Measurements from ENCODE around the gene ACVR1. TPM values are rescaled to one million over a fixed set of nuclear protein-coding genes. Genes with fewer than 3 reads are reported as not detected.

Gene ACVR1
- total RNA-seq, 1 experiment from 2014 or later, result 11.1 TPM

GRCh38 chr2:157894694-157895435, 18.7 kb upstream of the ACVR1 start:
- no peaks in the 10 kb centered on the region for H3K36me3 ChIP-seq (ENCODE audit: control insufficient read depth, insufficient read depth, low read length)
- intact Hi-C loops (cut with micrococcal nuclease; ENCODE audit: unreplicated experiment), result no loop called here
- no peaks in the 10 kb centered on the region for H3K4me1 Mint-ChIP-seq (ENCODE audit: low read depth, unreplicated experiment)
- no peaks in the 10 kb centered on the region for H3K36me3 Mint-ChIP-seq (ENCODE audit: insufficient read depth, unreplicated experiment)
- H3K9me3 ChIP-seq, result no peaks in the 10 kb centered on the region
- no TSS peak for BruUV-seq (replicated peaks)
- no peak overlapping the region for H3K4me3 ChIP-seq (ENCODE audit: low read depth, low read length)
- H3K27ac Mint-ChIP-seq (ENCODE audit: unreplicated experiment), result no peak overlapping the region
- POLR2A ChIA-PET, result no interaction called here
- H3K4me1 ChIP-seq, result no peaks in the 10 kb centered on the region
- no peak for DNase-seq
- no peaks in the 10 kb centered on the region for H3K27me3 ChIP-seq (replicated peaks; ENCODE audit: control insufficient read depth, insufficient read depth, low read length)
- no peak for TF ChIP-seq CTCF (IDR thresholded peaks at IDR 0.05; ENCODE audit: insufficient read depth in 1 of 2, low read depth in 1 of 2, low read length in 1 of 2, severe bottlenecking in 1 of 2, unreplicated experiment in 1 of 2)
- CTCF ChIA-PET, result no interaction called here
- H3K4me3 Mint-ChIP-seq (ENCODE audit: unreplicated experiment), result no peak overlapping the region
- no peaks in the 10 kb centered on the region for H3K9me3 Mint-ChIP-seq (ENCODE audit: unreplicated experiment)
- H3K27me3 Mint-ChIP-seq (ENCODE audit: insufficient read depth, unreplicated experiment), result peaks cover 10% of the 10 kb centered on the region

GRCh38 chr2:157893611-157894010, 17.5 kb upstream of the ACVR1 start:
- DNase-seq, result no peak
- H3K4me1 Mint-ChIP-seq (ENCODE audit: low read depth, unreplicated experiment), result no peaks in the 10 kb centered on the region
- BruUV-seq (replicated peaks), result no TSS peak
- no peaks in the 10 kb centered on the region for H3K9me3 Mint-ChIP-seq (ENCODE audit: unreplicated experiment)
- intact Hi-C loops (cut with micrococcal nuclease; ENCODE audit: unreplicated experiment), result no loop called here
- Histone ChIP-seq H3K36me3 (ENCODE audit: control insufficient read depth, insufficient read depth, low read length) (no peaks in the 10 kb centered on the region), H3K4me1 (no peaks in the 10 kb centered on the region), H3K27me3 (replicated peaks; ENCODE audit: control insufficient read depth, insufficient read depth, low read length) (no peaks in the 10 kb centered on the region), H3K4me3 (ENCODE audit: low read depth, low read length) (no peak overlapping the region), H3K9me3 (no peaks in the 10 kb centered on the region)
- ChIA-PET POLR2A (no interaction called here), CTCF (no interaction called here)
- H3K27me3 Mint-ChIP-seq (ENCODE audit: insufficient read depth, unreplicated experiment), result peaks cover 10% of the 10 kb centered on the region
- no peak for TF ChIP-seq CTCF (IDR thresholded peaks at IDR 0.05; ENCODE audit: insufficient read depth in 1 of 2, low read depth in 1 of 2, low read length in 1 of 2, severe bottlenecking in 1 of 2, unreplicated experiment in 1 of 2)
- no peak overlapping the region for H3K4me3 Mint-ChIP-seq (ENCODE audit: unreplicated experiment)
- H3K27ac Mint-ChIP-seq (ENCODE audit: unreplicated experiment), result no peak overlapping the region
- no peaks in the 10 kb centered on the region for H3K36me3 Mint-ChIP-seq (ENCODE audit: insufficient read depth, unreplicated experiment)

DNA sequence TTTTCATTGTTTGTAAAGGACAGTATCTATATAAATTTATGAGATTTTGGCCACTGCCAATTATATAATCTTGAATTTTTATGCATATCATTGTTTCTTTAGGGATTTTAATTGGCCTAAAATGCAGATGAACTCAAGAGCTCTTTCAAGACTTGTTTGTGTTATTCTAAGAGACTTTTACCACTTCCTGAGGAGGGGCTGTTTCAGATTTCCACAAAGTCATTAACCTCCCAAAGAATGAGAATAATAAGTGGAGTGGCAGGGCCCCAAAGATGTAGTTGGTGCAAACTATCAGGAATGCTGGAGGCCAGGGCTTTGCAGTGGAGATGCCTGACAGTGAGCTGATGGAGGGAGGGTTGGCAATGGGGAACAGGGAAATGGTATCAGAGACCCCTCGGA, 15.5 kb upstream of the ACVR1 start:
- H3K27ac Mint-ChIP-seq (ENCODE audit: unreplicated experiment), result no peak overlapping the region
- ChIA-PET CTCF (interaction anchor here (1.2 kb wide), 1 partner anchor 99 kb away, joined by 4 read pairs; no protein-coding TSS in a partner anchor), POLR2A (no interaction called here)

More for the DNA sequence above, 15.5 kb upstream of the ACVR1 start:
- no peaks in the 10 kb centered on the region for H3K4me1 Mint-ChIP-seq (ENCODE audit: low read depth, unreplicated experiment)
- BruUV-seq (replicated peaks), result no TSS peak
- no peak for DNase-seq
- H3K9me3 ChIP-seq, result no peaks in the 10 kb centered on the region
- no peaks in the 10 kb centered on the region for H3K36me3 ChIP-seq (ENCODE audit: control insufficient read depth, insufficient read depth, low read length)
- no peak for TF ChIP-seq CTCF (IDR thresholded peaks at IDR 0.05; ENCODE audit: insufficient read depth in 1 of 2, low read depth in 1 of 2, low read length in 1 of 2, severe bottlenecking in 1 of 2, unreplicated experiment in 1 of 2)
- H3K9me3 Mint-ChIP-seq (ENCODE audit: unreplicated experiment), result no peaks in the 10 kb centered on the region
- no peaks in the 10 kb centered on the region for H3K4me1 ChIP-seq
- peaks cover 10% of the 10 kb centered on the region for H3K27me3 Mint-ChIP-seq (ENCODE audit: insufficient read depth, unreplicated experiment)
- intact Hi-C loops (cut with micrococcal nuclease; ENCODE audit: unreplicated experiment), result no loop called here
- H3K4me3 Mint-ChIP-seq (ENCODE audit: unreplicated experiment), result no peak overlapping the region
- no peaks in the 10 kb centered on the region for H3K27me3 ChIP-seq (replicated peaks; ENCODE audit: control insufficient read depth, insufficient read depth, low read length)
- H3K36me3 Mint-ChIP-seq (ENCODE audit: insufficient read depth, unreplicated experiment), result no peaks in the 10 kb centered on the region
- H3K4me3 ChIP-seq (ENCODE audit: low read depth, low read length), result no peak overlapping the region
